ENCODE data around the gene TOMM20L.

DNA sequence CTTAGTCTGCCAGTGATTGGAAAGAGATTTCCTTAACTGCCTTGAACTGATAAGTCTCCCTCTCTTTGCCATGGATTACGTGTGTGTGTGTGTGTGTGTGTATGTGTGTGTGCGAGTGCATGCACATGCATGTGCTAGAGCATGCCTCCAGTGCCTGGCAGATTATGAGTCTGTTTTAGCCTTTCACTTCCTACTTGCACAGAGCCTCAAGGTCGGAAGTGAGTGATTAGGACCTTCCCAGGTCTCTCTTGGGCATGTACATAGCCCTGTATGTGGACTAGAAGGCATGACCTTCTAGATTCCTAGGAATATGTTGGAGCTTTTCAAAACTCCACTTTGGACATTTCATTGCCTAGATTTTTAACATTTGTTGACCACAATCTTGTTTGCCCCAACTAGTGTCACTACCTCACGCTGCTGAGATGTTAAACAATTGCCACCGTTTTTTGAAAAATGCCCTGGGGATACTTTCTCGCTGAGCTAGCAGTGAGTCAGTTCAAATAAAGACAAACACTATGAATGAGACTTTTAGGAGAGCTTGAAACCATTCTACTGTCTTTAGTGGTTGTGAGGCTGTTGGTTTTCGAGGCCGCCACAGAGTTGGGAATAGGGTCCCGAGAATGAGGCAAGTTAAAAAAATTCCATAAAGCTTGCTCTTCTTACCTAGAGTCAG is 60.0 kb downstream of the TOMM20L start:
- TF ChIP-seq, protein P1, sequence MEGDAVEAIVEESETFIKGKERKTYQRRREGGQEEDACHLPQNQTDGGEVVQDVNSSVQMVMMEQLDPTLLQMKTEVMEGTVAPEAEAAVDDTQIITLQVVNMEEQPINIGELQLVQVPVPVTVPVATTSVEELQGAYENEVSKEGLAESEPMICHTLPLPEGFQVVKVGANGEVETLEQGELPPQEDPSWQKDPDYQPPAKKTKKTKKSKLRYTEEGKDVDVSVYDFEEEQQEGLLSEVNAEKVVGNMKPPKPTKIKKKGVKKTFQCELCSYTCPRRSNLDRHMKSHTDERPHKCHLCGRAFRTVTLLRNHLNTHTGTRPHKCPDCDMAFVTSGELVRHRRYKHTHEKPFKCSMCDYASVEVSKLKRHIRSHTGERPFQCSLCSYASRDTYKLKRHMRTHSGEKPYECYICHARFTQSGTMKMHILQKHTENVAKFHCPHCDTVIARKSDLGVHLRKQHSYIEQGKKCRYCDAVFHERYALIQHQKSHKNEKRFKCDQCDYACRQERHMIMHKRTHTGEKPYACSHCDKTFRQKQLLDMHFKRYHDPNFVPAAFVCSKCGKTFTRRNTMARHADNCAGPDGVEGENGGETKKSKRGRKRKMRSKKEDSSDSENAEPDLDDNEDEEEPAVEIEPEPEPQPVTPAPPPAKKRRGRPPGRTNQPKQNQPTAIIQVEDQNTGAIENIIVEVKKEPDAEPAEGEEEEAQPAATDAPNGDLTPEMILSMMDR (IDR thresholded peaks at IDR 0.05; ENCODE audit: low read depth, low read length), result no peak
- no peak for TF ChIP-seq EZH2phosphoT487 (IDR thresholded peaks at IDR 0.05; ENCODE audit: low read depth)
